ENCODE measurements around the gene SGMS1. TPM values are rescaled to one million over a fixed set of nuclear protein-coding genes. Genes with fewer than 3 reads are reported as not detected.

The SGMS1 gene
- polyA plus RNA-seq, 1 of the 3 experiments (the other 2 are of a cell fraction) = 6.3 TPM

DNA sequence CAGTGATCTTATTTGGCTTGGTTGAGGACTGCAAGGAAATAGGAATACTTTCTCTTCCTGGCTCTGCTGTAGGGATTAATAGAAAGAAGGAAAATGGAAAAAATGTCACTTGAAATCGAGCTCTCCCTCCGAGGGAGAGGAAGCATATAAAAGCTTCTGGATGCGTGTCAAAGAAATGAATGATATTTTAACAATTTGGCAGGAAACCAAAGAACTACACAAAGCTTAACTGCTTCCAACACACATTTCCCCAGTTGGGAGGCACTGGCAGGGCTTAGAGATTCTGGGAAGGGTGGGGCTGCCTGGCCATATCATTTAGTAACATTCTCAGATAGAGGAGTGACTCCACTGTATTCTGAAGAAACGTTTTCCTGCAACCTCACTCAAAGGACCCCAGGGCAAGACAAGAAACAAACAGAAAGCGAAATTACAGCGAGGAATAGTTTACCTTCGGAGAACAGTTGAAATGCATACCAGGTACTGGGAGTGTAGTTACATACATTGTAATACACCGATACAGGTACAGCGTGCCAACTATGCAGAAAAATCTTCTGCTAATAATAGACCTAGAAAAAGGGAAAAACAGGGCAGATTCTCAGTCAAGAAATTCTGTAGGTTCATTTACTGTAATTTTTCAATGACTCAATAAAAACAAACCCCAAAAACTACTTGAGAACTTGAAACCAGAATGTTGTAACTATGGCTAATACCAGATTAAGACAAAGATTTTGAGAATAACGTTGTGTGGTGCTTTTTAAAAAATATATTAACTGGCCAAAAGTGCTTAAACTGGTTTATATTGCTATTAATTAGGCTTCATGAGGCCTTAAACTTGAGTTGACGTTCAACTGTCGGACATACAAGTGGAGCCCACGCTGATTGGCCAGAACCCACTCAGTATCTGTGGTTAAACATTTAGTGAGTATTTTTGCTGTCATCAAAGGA lies 296.7 kb downstream of the SGMS1 start:
- H3K9ac ChIP-seq = peak overlapping the region; percentile 22; the same call in 1 of the 2 replicates
- TF ChIP-seq NFIC (IDR thresholded peaks at IDR 0.05; ENCODE audit: borderline replicate concordance) (peak; percentile 78), PBX3 (IDR thresholded peaks at IDR 0.05) (peak; percentile 44), TCF12 (IDR thresholded peaks at IDR 0.05) (peak; percentile 21; the same call in 1 of the 2 replicates)
- TF ChIP-seq, protein P1, sequence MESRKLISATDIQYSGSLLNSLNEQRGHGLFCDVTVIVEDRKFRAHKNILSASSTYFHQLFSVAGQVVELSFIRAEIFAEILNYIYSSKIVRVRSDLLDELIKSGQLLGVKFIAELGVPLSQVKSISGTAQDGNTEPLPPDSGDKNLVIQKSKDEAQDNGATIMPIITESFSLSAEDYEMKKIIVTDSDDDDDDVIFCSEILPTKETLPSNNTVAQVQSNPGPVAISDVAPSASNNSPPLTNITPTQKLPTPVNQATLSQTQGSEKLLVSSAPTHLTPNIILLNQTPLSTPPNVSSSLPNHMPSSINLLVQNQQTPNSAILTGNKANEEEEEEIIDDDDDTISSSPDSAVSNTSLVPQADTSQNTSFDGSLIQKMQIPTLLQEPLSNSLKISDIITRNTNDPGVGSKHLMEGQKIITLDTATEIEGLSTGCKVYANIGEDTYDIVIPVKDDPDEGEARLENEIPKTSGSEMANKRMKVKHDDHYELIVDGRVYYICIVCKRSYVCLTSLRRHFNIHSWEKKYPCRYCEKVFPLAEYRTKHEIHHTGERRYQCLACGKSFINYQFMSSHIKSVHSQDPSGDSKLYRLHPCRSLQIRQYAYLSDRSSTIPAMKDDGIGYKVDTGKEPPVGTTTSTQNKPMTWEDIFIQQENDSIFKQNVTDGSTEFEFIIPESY (IDR thresholded peaks at IDR 0.05; ENCODE audit: borderline replicate concordance, low read depth) = no peak
- H3K27ac ChIP-seq (ENCODE audit: low read depth in 2 of 2, low read length in 1 of 2) = peak overlapping the region; percentile 39 to 82; a peak in 3 of 4 replicates
- ChIA-PET CTCF (interaction anchor here (1.2 to 1.7 kb wide), 2 partner anchors 13 to 69 kb away, joined by 4 to 5 read pairs; no protein-coding TSS in a partner anchor), POLR2A (no interaction called here)
- peak overlapping the region in 1 of 2 experiments; percentile 12; a peak in 1 of 4 replicates for H3K4me3 ChIP-seq (ENCODE audit: low read depth in 2 of 2, low read length in 1 of 2)
- no peaks in the 10 kb centered on the region for H3K9me3 ChIP-seq
- H3F3A ChIP-seq (replicated peaks; ENCODE audit: insufficient read depth) = peaks cover 19% of the 10 kb centered on the region
- peaks cover 0 to 28% of the 10 kb centered on the region in 2 experiments; a peak in 3 of 4 replicates for H3K4me1 ChIP-seq (ENCODE audit: control insufficient read depth in 1 of 2, insufficient read depth in 2 of 2, low read depth in 1 of 2, low read length in 1 of 2)
- H2AFZ ChIP-seq (ENCODE audit: low read depth) = no peak overlapping the region
- no peaks in the 10 kb centered on the region for H3K27me3 ChIP-seq (ENCODE audit: insufficient read depth)
- no peaks in the 10 kb centered on the region for H4K20me1 ChIP-seq (ENCODE audit: insufficient read depth)
- H3K4me2 ChIP-seq = peak overlapping the region; percentile 75
- WGBS (ENCODE audit: low lambda C conversion rate) = 69% methylated on average over 13 of the region's 13 CpGs
- no peaks in the 10 kb centered on the region for H3K9me2 ChIP-seq
- H3K36me3 ChIP-seq (replicated peaks in 1 of 2; ENCODE audit: control insufficient read depth in 1 of 2, insufficient read depth in 2 of 2, low read length in 1 of 2) = peaks cover 0 to 3% of the 10 kb centered on the region in 2 experiments
- DNase-seq = no peak
- H3K79me2 ChIP-seq (ENCODE audit: insufficient read depth) = no peaks in the 10 kb centered on the region

- Histone ChIP-seq H3K9me3 (no peaks in the 10 kb centered on the region), H3K9ac (peak overlapping the region; percentile 22; the same call in 1 of the 2 replicates), H3K4me2 (peak overlapping the region; percentile 75; the same call in 1 of the 2 replicates), H2AFZ (ENCODE audit: low read depth) (no peak overlapping the region), H3F3A (replicated peaks; ENCODE audit: insufficient read depth) (peaks cover 19% of the 10 kb centered on the region), H3K4me3 (ENCODE audit: low read depth in 2 of 2, low read length in 1 of 2) (no peak overlapping the region), H3K79me2 (ENCODE audit: insufficient read depth) (no peaks in the 10 kb centered on the region), H3K36me3 (replicated peaks in 1 of 2; ENCODE audit: control insufficient read depth in 1 of 2, insufficient read depth in 2 of 2, low read length in 1 of 2) (peaks cover 0 to 3% of the 10 kb centered on the region in 2 experiments), H4K20me1 (ENCODE audit: insufficient read depth) (no peaks in the 10 kb centered on the region), H3K9me2 (no peaks in the 10 kb centered on the region), H3K27me3 (ENCODE audit: insufficient read depth) (no peaks in the 10 kb centered on the region), H3K27ac (ENCODE audit: low read depth in 2 of 2, low read length in 1 of 2) (peak overlapping the region; percentile 22 to 82; a peak in 3 of 4 replicates), H3K4me1 (ENCODE audit: control insufficient read depth in 1 of 2, insufficient read depth in 2 of 2, low read depth in 1 of 2, low read length in 1 of 2) (peaks cover 0 to 32% of the 10 kb centered on the region in 2 experiments)
- no peak for DNase-seq
- TF ChIP-seq, protein P1 (IDR thresholded peaks at IDR 0.05; ENCODE audit: borderline replicate concordance, low read depth) = no peak
- TF ChIP-seq SMC3 (IDR thresholded peaks at IDR 0.05; ENCODE audit: low read depth, low read length) (no peak), FOXM1 (IDR thresholded peaks at IDR 0.05; ENCODE audit: low read depth) (no peak), FOXJ3 (CRISPR knock-in tag; IDR thresholded peaks at IDR 0.05) (no peak), PBX3 (IDR thresholded peaks at IDR 0.05) (no peak), CHD2 (IDR thresholded peaks at IDR 0.05; ENCODE audit: low read length, partially characterized antibody) (no peak), MEF2A (IDR thresholded peaks at IDR 0.05; ENCODE audit: borderline replicate concordance, low read depth) (no peak), NFIC (IDR thresholded peaks at IDR 0.05; ENCODE audit: borderline replicate concordance) (no peak), TCF12 (IDR thresholded peaks at IDR 0.05) (no peak), ELF1 (IDR thresholded peaks at IDR 0.05) (no peak), POLR2AphosphoS5 (IDR thresholded peaks at IDR 0.05; ENCODE audit: low read depth, low read length) (no peak), RFX5 (IDR thresholded peaks at IDR 0.05; ENCODE audit: low read length) (no peak)
- TF ChIP-seq, protein P2, sequence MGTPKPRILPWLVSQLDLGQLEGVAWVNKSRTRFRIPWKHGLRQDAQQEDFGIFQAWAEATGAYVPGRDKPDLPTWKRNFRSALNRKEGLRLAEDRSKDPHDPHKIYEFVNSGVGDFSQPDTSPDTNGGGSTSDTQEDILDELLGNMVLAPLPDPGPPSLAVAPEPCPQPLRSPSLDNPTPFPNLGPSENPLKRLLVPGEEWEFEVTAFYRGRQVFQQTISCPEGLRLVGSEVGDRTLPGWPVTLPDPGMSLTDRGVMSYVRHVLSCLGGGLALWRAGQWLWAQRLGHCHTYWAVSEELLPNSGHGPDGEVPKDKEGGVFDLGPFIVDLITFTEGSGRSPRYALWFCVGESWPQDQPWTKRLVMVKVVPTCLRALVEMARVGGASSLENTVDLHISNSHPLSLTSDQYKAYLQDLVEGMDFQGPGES (IDR thresholded peaks at IDR 0.05; ENCODE audit: low read depth, low read length) = no peak
- CTCF ChIA-PET = interaction anchor here (1.7 kb wide), 1 partner anchor 12 kb away, joined by 5 read pairs; no protein-coding TSS in a partner anchor
- POLR2A ChIA-PET = no interaction called here
Observed at GRCh38 chr10:50326172-50326555, 297.6 kb downstream of the SGMS1 start.
